Bronchial epithelial cell (primary cell): ENCODE results near the gene CORO7. TPM values are rescaled to one million over a fixed set of nuclear protein-coding genes. Genes with fewer than 3 reads are reported as not detected.

ENCODE experiments used
- DNase-seq: peaks from one replicate; pipeline ENCODE4 v3.0.0-alpha.2; 2010; ENCODE audit warnings: low read depth
- FAIRE-seq: peaks from 2 replicates; lab custom pipeline; 2011; peaks lifted over from hg19 to GRCh38; lab: Jason Lieb, UNC
- H3K27me3 ChIP-seq: 2 replicates; pipeline ENCODE4 v1.5.1; 2011; ENCODE audit warnings: low read length; ENCODE audit not compliant: control insufficient read depth, insufficient read depth
- H3K36me3 ChIP-seq: 2 replicates; pipeline ENCODE4 v1.5.1; 2011; ENCODE audit warnings: low read length; ENCODE audit not compliant: control insufficient read depth, insufficient read depth
- H3K4me3 ChIP-seq: 2 replicates; pipeline ENCODE4 v1.5.1; 2011; ENCODE audit warnings: mild to moderate bottlenecking, low read depth, low read length, control low read depth
- total RNA-seq: library from RNA; depleted of rRNA; stranded (reverse); fragments of >200 nt; gene quantifications from 2 replicates; pipeline ENCODE4 v1.2.1, GENCODE V29; 2014
- TF ChIP-seq, protein P1 (sequence below): IDR thresholded peaks from 2 replicates; pipeline ENCODE4 v1.5.1; 2011; ENCODE audit warnings: mild to moderate bottlenecking, moderate library complexity, low read length, control low read depth, inconsistent platforms; ENCODE audit not compliant: insufficient read depth, severe bottlenecking

Gene CORO7
- total RNA-seq, 1 donor from 2014 or later, result 7.6 TPM

DNA sequence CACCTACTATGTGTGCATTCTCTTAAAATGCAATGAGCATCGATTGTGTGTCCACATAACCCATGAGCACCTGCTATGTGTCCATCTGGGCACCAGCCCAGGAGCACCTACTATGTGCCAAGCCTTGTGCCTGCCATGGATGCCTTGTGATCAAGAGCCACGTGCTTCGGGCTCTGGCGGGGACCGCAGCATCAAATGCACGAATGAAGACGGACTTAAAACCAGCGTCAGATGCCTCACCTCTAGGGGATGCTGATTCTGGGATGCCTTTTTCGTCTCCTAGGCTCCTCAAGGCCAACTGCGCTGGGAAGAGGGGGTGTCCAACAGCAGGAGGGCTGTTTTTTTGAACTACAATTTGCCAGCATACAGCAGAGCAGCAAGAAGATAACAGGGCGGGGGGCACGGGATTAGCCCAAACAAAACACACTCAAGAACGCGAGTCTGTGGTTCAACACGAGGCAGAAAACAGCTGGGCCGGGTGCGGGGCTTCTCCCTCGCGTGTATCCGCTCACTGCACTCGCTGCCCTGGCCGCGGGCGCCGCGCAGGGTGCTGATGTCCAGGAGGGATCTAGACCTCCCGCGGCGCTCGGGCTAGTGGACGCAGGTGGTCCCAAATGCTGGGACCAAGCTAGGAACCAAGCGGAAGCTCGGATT, 101.7 kb downstream of the CORO7 start:
- H3K27me3 ChIP-seq, result no peaks in the 10 kb centered on the region
- peak; percentile 46 for DNase-seq
- peak overlapping the region; percentile 52 for H3K4me3 ChIP-seq
- no peaks in the 10 kb centered on the region for H3K36me3 ChIP-seq
- TF ChIP-seq, protein P1, sequence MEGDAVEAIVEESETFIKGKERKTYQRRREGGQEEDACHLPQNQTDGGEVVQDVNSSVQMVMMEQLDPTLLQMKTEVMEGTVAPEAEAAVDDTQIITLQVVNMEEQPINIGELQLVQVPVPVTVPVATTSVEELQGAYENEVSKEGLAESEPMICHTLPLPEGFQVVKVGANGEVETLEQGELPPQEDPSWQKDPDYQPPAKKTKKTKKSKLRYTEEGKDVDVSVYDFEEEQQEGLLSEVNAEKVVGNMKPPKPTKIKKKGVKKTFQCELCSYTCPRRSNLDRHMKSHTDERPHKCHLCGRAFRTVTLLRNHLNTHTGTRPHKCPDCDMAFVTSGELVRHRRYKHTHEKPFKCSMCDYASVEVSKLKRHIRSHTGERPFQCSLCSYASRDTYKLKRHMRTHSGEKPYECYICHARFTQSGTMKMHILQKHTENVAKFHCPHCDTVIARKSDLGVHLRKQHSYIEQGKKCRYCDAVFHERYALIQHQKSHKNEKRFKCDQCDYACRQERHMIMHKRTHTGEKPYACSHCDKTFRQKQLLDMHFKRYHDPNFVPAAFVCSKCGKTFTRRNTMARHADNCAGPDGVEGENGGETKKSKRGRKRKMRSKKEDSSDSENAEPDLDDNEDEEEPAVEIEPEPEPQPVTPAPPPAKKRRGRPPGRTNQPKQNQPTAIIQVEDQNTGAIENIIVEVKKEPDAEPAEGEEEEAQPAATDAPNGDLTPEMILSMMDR, result peak; percentile 23
- no peak for FAIRE-seq

DNA sequence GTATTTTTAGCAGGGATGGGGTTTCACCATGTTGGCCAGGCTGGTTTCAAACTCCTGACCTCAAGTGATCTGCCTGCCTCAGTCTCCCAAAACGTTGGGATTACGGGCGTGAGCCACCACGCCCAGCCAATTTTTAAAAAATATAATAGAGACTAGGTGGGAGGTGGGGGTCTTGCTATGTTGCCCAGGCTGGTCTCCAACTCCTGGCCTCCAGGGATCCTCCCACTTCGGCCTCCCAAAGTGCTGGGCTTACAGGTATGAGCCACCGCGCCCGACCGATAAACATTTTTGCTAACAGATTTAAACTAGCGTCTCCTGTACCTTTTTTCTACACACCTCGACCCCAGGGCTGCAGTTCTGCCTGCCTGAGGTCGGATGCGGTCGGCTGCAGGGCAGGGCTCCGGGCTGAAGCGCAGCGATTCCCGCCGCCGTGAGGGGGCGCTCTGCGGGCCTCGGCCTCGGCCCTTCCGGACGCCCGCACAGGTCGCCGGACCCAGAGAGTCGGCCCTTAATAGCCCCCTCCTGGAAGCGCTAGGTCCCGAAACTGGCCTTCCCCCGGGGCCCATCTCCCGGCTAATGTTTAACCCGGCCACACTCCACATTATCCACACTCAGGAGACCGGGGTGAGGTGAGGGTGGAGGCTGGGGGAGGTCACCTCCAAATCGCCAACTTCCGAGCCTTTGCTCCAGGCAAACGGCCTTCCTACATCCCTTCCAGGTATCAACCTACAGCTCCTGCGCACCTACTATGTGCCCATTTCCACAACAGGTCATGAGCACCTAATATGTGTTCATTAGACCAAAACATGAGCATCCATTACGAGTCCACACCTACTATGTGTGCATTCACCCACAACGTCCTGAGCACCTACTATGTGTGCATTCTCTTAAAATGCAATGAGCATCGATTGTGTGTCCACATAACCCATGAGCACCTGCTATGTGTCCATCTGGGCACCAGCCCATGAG, 102.5 kb downstream of the CORO7 start:
- DNase-seq (no peak), FAIRE-seq (peak; percentile 95)
- Histone ChIP-seq H3K36me3 (no peaks in the 10 kb centered on the region), H3K4me3 (no peak overlapping the region), H3K27me3 (no peaks in the 10 kb centered on the region)
- TF ChIP-seq, protein P1, result peak; percentile 77

DNA sequence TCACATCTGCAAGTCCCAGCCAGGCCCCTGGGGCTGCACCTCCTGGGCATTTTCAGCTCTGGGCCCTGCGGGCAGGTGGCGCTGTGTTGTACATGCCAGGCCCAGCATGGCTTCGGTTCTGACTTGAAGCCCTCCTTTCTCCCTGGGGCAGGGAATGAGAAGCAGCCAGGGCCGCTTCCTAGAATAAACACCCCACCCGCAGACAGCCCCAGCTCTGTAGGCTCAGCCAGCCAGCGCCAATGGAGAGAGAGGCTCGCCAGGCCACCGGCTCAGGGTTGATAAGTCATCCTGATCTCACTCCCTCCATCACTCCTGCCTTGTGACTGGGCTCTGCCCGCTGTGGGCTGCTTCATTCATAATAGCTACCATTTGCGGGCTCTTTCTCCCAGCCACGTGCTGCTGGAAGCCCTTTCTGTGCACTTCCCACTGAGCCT, 106.5 kb downstream of the CORO7 start:
- no peaks in the 10 kb centered on the region for H3K27me3 ChIP-seq
- TF ChIP-seq, protein P1, result peak; percentile 83
- H3K36me3 ChIP-seq, result no peaks in the 10 kb centered on the region
- no peak overlapping the region for H3K4me3 ChIP-seq
- DNase-seq, result peak; percentile 56
- FAIRE-seq, result no peak

DNA sequence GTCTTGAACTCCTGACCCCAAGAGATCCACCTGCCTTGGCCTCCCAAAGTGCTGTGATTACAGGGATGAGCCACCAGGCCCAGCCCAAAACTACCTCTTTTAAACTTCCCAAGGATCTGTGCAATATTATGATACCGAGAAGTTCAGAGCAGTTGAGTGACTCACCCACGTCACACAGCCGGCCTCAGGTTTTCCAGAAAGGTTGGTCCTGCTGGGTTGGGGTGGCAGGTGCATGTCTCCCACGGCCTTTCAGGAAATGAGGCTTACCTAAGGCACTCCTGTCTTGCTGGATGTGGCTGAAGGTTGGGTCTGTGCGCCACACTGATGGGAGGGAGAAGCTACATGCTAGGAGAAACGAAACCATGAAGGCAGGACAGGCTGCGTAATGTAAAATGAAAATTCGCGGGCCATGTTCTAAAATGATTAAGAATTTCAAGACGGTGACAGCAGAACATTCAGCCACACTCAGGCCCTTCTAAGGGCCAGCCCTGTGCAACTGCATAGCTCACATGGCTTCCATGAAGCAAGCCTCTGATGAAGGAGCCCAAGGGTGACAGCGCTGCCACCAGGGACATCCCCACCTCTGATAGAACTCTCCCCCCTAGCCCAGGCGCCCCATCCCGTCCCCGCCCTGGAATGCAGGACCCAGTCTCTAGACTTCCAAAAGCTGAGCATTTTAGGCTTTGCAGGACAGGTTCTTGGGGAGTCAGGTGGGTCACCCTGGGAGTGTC, 107.1 kb downstream of the CORO7 start:
- no peaks in the 10 kb centered on the region for H3K27me3 ChIP-seq
- DNase-seq (no peak), FAIRE-seq (no peak)
- TF ChIP-seq, protein P1, result no peak
- no peaks in the 10 kb centered on the region for H3K36me3 ChIP-seq
- H3K4me3 ChIP-seq, result no peak overlapping the region

DNA sequence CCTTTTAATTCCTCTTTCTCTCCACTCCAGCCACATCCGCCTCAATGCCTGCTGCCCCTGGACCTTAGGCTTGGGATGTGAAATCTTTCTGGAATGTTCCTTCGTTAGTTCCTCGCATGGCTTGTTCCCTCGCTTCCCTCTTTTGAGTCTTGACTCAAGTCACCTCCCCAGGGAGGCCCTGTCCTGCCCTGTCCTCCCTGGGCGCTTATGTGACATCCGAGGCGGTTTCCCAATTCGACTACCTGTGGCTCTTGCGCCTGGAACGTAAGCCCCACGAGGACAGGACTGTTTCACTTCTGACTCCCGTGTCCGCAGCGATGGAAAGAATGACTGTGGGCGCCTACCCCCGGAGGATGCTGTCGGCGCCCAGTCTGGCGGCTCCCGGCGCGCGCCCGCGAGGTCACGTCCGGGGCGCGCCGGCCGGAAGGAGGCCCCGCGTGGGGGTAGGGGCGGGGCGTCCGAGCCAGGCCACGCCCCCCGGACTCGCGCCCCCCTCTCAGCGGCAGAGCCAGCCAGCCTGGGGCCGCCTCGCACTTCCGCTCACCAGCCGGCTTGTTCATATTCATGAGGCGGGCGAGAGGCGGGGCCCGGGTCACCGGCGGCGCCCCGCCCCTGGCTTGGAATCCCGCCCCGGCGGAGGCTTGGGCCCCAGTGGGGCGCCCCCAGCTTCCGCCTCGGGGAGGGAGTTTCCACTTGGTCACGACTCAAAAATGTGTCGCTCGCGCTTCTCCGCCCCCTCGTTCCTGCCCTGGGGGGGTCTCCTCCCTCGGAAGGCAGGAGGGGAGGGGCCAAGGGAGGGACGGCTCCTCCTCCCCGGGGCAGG, 109.0 kb downstream of the CORO7 start:
- H3K4me3 ChIP-seq, result peak overlapping the region; percentile 47
- no peak for FAIRE-seq
- no peaks in the 10 kb centered on the region for H3K27me3 ChIP-seq
- no peaks in the 10 kb centered on the region for H3K36me3 ChIP-seq
- DNase-seq, result peak; percentile 81
- TF ChIP-seq, protein P1, result no peak
